Nephron (organoid): Measurements from ENCODE around the gene GABRB1.

Experiments used
- H3K27ac Mint-ChIP-seq, 3 experiments: 2 replicates each; pipeline ENCODE4 v1.8.0; 2020; ENCODE audit warnings: mixed read lengths in 3 of 3, mild to moderate bottlenecking in 2 of 3, moderate library complexity in 1 of 3
- H3K27me3 Mint-ChIP-seq: 2 replicates; pipeline ENCODE4 v1.8.0; 2021; ENCODE audit warnings: low read depth, mild to moderate bottlenecking, moderate library complexity, mixed read lengths
- H3K36me3 Mint-ChIP-seq: 2 replicates; pipeline ENCODE4 v1.8.0; 2020; ENCODE audit warnings: low read depth, mixed read lengths
- H3K4me1 Mint-ChIP-seq: 2 replicates; pipeline ENCODE4 v1.8.0; 2020; ENCODE audit warnings: mixed read lengths
- H3K4me3 Mint-ChIP-seq, 3 experiments: 2 replicates each; pipeline ENCODE4 v1.8.0; 2020; ENCODE audit warnings: mild to moderate bottlenecking in 3 of 3, mixed read lengths in 3 of 3, moderate library complexity in 2 of 3
- H3K9me3 Mint-ChIP-seq: 2 replicates; pipeline ENCODE4 v1.8.0; 2020; ENCODE audit warnings: mixed read lengths
- TF ChIP-seq, protein P1 (sequence below), 3 experiments: fragments of 200-600 bp; sonication (generic); IDR thresholded peaks; one replicate each; pipeline ENCODE4 v1.5.0; 2021; ENCODE audit warnings: antibody characterized with exemption in 3 of 3; ENCODE audit not compliant: unreplicated experiment in 3 of 3

GABRB1 gene

DNA sequence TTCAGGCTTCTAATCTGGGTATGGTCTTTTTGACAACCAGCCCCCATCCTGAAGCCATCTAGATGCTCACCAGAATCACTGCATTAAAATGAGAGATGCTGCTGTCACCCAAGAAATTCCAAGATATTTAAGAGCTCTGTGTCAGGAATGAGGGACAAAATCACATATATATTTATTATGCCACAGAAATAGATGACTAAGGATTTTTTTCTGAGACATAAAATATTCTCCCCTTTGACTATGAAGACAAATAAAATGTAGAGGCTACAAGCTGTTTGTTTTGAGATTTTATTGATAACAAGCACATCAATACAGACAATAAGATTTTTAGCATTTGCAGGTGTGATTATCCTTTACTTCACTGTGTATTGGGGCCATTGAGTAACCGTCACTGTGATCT lies 354.8 kb downstream of the GABRB1 start:
- H3K9me3 Mint-ChIP-seq, result no peaks in the 10 kb centered on the region
- H3K27me3 Mint-ChIP-seq, result no peaks in the 10 kb centered on the region
- H3K4me3 Mint-ChIP-seq, result no peak overlapping the region
- TF ChIP-seq, protein P1, sequence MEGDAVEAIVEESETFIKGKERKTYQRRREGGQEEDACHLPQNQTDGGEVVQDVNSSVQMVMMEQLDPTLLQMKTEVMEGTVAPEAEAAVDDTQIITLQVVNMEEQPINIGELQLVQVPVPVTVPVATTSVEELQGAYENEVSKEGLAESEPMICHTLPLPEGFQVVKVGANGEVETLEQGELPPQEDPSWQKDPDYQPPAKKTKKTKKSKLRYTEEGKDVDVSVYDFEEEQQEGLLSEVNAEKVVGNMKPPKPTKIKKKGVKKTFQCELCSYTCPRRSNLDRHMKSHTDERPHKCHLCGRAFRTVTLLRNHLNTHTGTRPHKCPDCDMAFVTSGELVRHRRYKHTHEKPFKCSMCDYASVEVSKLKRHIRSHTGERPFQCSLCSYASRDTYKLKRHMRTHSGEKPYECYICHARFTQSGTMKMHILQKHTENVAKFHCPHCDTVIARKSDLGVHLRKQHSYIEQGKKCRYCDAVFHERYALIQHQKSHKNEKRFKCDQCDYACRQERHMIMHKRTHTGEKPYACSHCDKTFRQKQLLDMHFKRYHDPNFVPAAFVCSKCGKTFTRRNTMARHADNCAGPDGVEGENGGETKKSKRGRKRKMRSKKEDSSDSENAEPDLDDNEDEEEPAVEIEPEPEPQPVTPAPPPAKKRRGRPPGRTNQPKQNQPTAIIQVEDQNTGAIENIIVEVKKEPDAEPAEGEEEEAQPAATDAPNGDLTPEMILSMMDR (IDR thresholded peaks at IDR 0.05; ENCODE audit: unreplicated experiment in 3 of 3), result no peak
- no peak overlapping the region for H3K27ac Mint-ChIP-seq
- no peaks in the 10 kb centered on the region for H3K4me1 Mint-ChIP-seq
- H3K36me3 Mint-ChIP-seq, result no peaks in the 10 kb centered on the region

DNA sequence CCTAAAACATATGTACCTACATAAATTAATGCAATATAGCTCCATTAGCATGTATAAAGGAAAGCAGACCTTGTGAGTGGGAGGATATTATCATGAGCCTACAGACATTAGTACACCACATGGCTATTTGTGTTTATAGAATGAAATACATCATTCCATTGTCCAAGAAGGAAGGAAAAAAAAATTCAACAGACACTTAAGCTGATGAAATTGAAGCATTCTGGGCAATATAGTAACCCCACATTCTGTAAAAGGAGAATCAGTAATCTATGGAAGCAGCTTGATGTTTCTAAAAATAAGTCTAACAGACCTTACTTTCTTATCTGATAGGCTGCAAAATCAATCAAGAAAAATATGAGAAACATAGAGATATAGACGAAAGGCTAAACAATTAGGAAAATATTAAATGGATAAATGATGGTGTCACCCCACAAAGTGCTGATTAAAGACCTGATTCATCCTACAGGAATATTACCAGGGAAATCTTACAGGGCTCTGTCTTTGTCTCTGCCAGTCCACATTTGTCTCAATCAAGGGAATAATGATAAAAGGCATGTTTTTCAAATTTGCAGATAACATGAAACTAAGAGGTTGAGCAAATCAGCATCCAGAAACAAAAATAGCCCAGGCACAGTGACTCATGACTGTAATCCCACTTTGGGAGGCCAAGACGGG lies 355.3 kb downstream of the GABRB1 start:
- H3K4me3 Mint-ChIP-seq, result no peak overlapping the region

DNA sequence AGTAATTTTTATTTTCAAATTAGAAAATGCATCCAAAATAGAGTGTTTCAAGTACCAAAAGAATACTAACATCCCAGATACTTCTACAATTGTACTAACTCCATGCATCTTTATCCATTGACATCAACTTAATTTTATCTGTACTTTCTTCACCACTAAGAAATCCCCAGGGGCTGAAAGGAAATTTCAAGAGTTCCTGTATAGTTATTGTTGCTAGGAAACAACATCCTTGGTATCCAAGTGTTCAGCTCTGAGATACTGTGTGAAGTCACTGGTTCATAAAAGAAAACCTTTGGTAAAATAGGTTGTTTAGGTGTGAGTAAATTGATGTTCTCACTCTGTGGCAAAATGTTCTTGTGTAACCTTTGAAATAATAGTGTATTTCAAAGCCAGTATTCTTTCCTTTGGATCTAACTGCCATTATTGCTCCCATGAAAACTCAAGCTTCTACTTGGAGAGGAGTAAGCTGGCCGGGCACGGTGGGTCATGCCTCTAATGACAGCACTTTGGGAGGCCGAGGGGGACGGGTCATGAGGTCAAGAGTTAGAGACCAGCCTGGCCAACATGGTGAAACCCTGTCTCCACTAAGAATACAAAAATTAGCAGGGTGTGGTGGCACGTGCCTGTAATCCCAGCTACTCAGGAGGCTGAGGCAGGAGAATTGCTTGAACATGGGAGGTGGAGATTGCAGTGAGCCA lies 359.2 kb downstream of the GABRB1 start:
- TF ChIP-seq, protein P1 (IDR thresholded peaks at IDR 0.05; ENCODE audit: unreplicated experiment in 3 of 3), result no peak
- Mint-ChIP-seq H3K36me3 (no peaks in the 10 kb centered on the region), H3K27ac (no peak overlapping the region), H3K9me3 (no peaks in the 10 kb centered on the region), H3K4me1 (no peaks in the 10 kb centered on the region), H3K27me3 (no peaks in the 10 kb centered on the region), H3K4me3 (no peak overlapping the region)

More for the DNA sequence above, 355.3 kb downstream of the GABRB1 start:
- Mint-ChIP-seq H3K9me3 (no peaks in the 10 kb centered on the region), H3K4me1 (no peaks in the 10 kb centered on the region), H3K27ac (no peak overlapping the region), H3K36me3 (no peaks in the 10 kb centered on the region), H3K27me3 (no peaks in the 10 kb centered on the region)
- TF ChIP-seq, protein P1 (IDR thresholded peaks at IDR 0.05; ENCODE audit: unreplicated experiment in 3 of 3), result no peak

DNA sequence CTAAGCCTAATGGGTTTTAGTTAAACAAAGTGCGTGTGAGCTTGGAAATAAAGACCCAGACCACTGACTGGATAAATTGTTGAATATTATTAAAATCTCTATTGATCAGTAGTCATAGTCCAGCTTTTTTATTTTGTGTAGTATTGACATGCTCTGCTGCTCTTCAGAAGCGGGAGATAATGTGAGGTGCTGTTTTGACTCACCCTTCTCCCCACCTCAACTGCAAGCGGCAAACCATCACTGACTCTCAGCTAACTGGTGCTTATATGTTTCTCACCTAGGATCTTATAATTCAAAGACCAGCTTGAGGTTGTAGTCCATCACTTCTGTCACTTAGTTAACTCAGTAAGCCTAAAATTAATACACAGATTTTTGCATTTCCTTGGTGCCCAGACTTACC lies 359.9 kb downstream of the GABRB1 start:
- no peaks in the 10 kb centered on the region for H3K9me3 Mint-ChIP-seq
- H3K4me1 Mint-ChIP-seq, result no peaks in the 10 kb centered on the region
- no peaks in the 10 kb centered on the region for H3K27me3 Mint-ChIP-seq
- no peaks in the 10 kb centered on the region for H3K36me3 Mint-ChIP-seq
- TF ChIP-seq, protein P1 (IDR thresholded peaks at IDR 0.05; ENCODE audit: unreplicated experiment in 3 of 3), result no peak
- H3K27ac Mint-ChIP-seq, result no peak overlapping the region
- no peak overlapping the region for H3K4me3 Mint-ChIP-seq

DNA sequence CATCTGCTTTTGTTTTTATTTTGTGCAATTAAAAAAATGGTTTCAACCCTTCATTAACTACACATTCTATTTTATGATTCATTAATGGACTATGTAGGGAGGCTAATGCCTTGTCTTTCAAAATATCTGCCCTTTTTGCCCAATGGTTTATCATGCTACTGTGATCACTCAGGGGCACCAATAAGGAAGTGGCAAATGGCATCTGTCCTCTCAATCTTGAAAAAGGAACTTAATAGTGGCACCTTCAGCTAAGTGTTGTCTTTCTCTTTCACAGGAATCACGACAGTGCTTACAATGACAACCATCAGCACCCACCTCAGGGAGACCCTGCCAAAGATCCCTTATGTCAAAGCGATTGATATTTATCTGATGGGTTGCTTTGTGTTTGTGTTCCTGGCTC lies 375.0 kb downstream of the GABRB1 start:
- TF ChIP-seq, protein P1 (IDR thresholded peaks at IDR 0.05; ENCODE audit: unreplicated experiment in 3 of 3), result no peak
- Mint-ChIP-seq H3K27ac (no peak overlapping the region), H3K36me3 (no peaks in the 10 kb centered on the region), H3K4me1 (peaks cover 6% of the 10 kb centered on the region), H3K27me3 (no peaks in the 10 kb centered on the region), H3K9me3 (no peaks in the 10 kb centered on the region), H3K4me3 (no peak overlapping the region)

DNA sequence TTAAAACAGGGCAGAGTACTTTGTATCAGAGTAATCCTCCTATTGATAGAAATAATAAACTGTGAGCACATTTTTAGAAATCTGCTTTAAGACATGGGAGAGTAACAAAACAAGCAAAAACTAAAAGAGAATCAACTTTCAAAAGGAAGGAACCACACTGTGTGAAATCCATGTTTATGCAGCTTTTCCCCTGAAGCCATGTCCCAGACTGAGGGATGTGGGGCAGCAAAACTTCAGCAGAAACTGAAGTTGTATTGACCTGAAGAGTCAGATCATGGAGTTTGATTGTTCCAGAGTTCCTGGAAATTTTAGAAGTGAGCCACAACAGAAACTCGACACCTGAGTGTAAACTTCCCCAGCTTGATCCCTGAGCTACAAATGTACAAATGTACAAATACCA lies 378.9 kb downstream of the GABRB1 start:
- H3K27me3 Mint-ChIP-seq, result no peaks in the 10 kb centered on the region
- no peak overlapping the region for H3K4me3 Mint-ChIP-seq
- H3K4me1 Mint-ChIP-seq, result peaks cover 19% of the 10 kb centered on the region
- H3K9me3 Mint-ChIP-seq, result no peaks in the 10 kb centered on the region
- H3K36me3 Mint-ChIP-seq, result no peaks in the 10 kb centered on the region
- TF ChIP-seq, protein P1 (IDR thresholded peaks at IDR 0.05; ENCODE audit: unreplicated experiment in 3 of 3), result no peak
- peak overlapping the region in 1 of 3 experiments; percentile 48 for H3K27ac Mint-ChIP-seq
